Esophagus muscularis mucosa (tissue), 4 donors: ENCODE results near the gene KLHL13. TPM values are rescaled to one million over a fixed set of nuclear protein-coding genes. Genes with fewer than 3 reads are reported as not detected.

Experiments used
- DNase-seq: peaks from one replicate; pipeline ENCODE4 v3.0.0-alpha.2; 2017; ENCODE audit errors: extremely low spot score
- H3K27ac ChIP-seq, 4 donors: fragments of 200-600 bp; sonication (generic); replicated peaks in 1 of 4; 1 replicate in 3 of 4; 2 replicates in 1 of 4; pipeline ENCODE4 v1.5.1; 2016 to 2019; ENCODE audit warnings: mild to moderate bottlenecking in 1 of 4
- H3K27me3 ChIP-seq, 4 donors: fragments of 200-600 bp; sonication (generic); one replicate each; pipeline versions ENCODE4 v1.5.1 to v1.6.0; 2016 to 2019
- H3K36me3 ChIP-seq, 4 donors: fragments of 200-600 bp; sonication (generic); one replicate each; pipeline ENCODE4 v1.5.1; 2016 to 2019
- H3K4me1 ChIP-seq, 4 donors: fragments of 200-600 bp; sonication (generic); one replicate each; pipeline ENCODE4 v1.5.1; 2016 to 2019
- H3K4me3 ChIP-seq, 4 donors: fragments of 200-600 bp; sonication (generic); 1 replicate in 2 of 4; 2 replicates in 2 of 4; pipeline ENCODE4 v1.5.1; 2016 to 2019; ENCODE audit warnings: mild to moderate bottlenecking in 4 of 4, moderate library complexity in 1 of 4
- H3K9me3 ChIP-seq, 4 donors: fragments of 200-600 bp; sonication (generic); 1 replicate in 3 of 4; 2 replicates in 1 of 4; pipeline ENCODE4 v1.5.1; 2016 to 2019
- EP300 ChIP-seq: sonication (generic); formaldehyde crosslinking; IDR thresholded peaks from one replicate; pipeline ENCODE4 v1.6.1; 2017; ENCODE audit warnings: antibody characterized with exemption
- POLR2A ChIP-seq: fragments of 450-650 bp; IDR thresholded peaks from one replicate; pipeline ENCODE4 v1.6.1; 2017; ENCODE audit warnings: antibody characterized with exemption, moderate library complexity, mild to moderate bottlenecking, low read depth
- POLR2AphosphoS5 ChIP-seq, 2 donors: sonication (generic); formaldehyde crosslinking; IDR thresholded peaks; one replicate each; pipeline ENCODE4 v1.6.1; 2017; ENCODE audit warnings: antibody characterized with exemption in 2 of 2
- WGBS: methylation state at CpG from one replicate; pipeline ENCODE4 v1.1.5; 2018; 5-methylcytosine and 5-hydroxymethylcytosine counted together
- intact Hi-C: fragments of 100-400 bp; cut with DNase I; formaldehyde crosslinking; loops from one replicate; pipeline ENCODE4 v1.15.1; 2023
- total RNA-seq, 4 donors: library from RNA; depleted of rRNA; stranded (reverse); fragments of >200 nt; gene quantifications; one replicate each; pipeline versions ENCODE4 v1.1.0 to v1.2.1, GENCODE V29; 2016
- TF ChIP-seq, protein P1 (sequence below), 3 experiments: fragments of 200-600 bp in 2 of 3; fragments of 450-650 bp in 1 of 3; sonication (generic) in 2 of 3; IDR thresholded peaks; one replicate each; pipeline ENCODE4 v1.5.1; 2017 to 2019; ENCODE audit warnings: antibody characterized with exemption in 3 of 3, mild to moderate bottlenecking in 2 of 3, moderate library complexity in 1 of 3

The KLHL13 gene
- total RNA-seq, 4 donors from 2014 or later = 12.3 to 18.0 (median 15.7) TPM

DNA sequence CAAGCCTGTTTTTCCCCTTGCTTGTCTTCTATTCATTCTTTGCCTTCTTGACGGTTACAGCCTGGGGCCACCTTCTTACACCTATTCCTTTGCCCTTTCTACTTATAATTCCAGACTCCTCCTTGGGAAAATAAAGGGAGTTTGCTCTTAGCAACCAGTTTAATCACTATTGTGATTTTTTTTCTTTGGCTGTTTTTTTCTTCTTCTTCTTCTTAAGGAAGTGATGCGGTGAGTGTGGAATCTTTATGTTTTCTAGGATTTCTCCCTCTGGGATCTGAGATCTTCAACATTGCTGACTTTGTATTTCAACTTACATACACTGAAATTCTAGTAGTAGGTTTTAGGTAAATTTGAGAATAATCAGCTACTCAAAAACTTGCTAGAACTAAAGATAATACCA lies 1.1 kb upstream of the KLHL13 start:
- WGBS = 79% methylated on average over 2 of the region's 2 CpGs
- Histone ChIP-seq H3K27me3 (peaks cover 0 to 5% (median 0%) of the 10 kb centered on the region in 4 donors), H3K27ac (peak overlapping the region in 2 of 4 donors; percentile 80), H3K4me3 (peak overlapping the region in 2 of 4 donors; percentile 66 to 69), H3K36me3 (no peaks in the 10 kb centered on the region), H3K9me3 (no peaks in the 10 kb centered on the region), H3K4me1 (peaks cover 0 to 18% (median 11%) of the 10 kb centered on the region in 4 donors)
- intact Hi-C loops = no loop called here
- TF ChIP-seq POLR2AphosphoS5 (IDR thresholded peaks at IDR 0.05) (no peak), EP300 (no peak), POLR2A (no peak)
- TF ChIP-seq, protein P1, sequence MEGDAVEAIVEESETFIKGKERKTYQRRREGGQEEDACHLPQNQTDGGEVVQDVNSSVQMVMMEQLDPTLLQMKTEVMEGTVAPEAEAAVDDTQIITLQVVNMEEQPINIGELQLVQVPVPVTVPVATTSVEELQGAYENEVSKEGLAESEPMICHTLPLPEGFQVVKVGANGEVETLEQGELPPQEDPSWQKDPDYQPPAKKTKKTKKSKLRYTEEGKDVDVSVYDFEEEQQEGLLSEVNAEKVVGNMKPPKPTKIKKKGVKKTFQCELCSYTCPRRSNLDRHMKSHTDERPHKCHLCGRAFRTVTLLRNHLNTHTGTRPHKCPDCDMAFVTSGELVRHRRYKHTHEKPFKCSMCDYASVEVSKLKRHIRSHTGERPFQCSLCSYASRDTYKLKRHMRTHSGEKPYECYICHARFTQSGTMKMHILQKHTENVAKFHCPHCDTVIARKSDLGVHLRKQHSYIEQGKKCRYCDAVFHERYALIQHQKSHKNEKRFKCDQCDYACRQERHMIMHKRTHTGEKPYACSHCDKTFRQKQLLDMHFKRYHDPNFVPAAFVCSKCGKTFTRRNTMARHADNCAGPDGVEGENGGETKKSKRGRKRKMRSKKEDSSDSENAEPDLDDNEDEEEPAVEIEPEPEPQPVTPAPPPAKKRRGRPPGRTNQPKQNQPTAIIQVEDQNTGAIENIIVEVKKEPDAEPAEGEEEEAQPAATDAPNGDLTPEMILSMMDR (IDR thresholded peaks at IDR 0.05) = no peak
- no peak for DNase-seq

DNA sequence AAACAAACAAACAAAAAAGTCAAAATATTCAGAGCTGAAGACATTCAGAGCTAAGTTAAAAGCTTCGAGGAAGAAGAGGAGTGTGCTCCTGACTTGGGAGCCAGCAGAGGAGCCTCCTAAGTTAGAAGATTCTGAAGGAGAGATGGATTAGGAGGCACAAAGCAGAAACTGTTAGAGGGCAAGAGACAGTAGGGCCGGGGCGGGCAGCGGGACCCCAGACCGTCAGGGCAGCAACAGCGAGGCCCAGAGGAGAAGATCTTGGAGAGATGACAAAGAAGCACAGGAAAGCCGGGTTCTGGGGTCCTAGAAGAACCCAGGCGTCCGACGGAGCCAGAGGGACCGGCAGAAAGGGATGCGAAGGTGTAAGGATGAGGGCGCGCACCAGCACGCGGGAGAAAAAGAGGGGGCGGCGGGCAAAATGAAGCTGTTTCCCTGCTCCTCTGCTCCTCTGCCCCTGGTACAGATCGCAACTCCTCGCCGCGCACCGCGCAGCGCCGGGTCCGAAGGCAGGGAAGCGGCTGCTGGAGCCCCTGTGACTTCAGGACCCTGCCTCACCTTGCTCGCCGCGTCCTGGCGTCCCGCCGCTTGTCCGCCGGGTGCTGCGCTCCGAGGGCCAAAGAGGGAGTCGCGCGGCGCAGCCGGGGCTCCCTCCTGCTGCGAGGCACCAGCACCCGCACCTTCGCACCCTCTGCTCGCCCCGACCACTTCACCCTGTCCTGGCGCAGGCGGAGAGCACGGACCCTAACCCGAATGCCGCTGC lies 477 bp downstream of the KLHL13 start:
- Histone ChIP-seq H3K27me3 (peaks cover 0 to 5% (median 0%) of the 10 kb centered on the region in 4 donors), H3K4me1 (peaks cover 0 to 18% (median 11%) of the 10 kb centered on the region in 4 donors), H3K36me3 (no peaks in the 10 kb centered on the region), H3K4me3 (peak overlapping the region; percentile 66 to 71 (median 69)), H3K27ac (peak overlapping the region; percentile 80 to 87 (median 82)), H3K9me3 (no peaks in the 10 kb centered on the region)
- intact Hi-C loops = no loop called here
- TF ChIP-seq POLR2A (no peak), EP300 (no peak), POLR2AphosphoS5 (IDR thresholded peaks at IDR 0.05) (peak in 1 of 2 donors; percentile 4)
- TF ChIP-seq, protein P1 (IDR thresholded peaks at IDR 0.05) = no peak
- 21% methylated on average over 45 of the region's 53 CpGs for WGBS
- DNase-seq = no peak

DNA sequence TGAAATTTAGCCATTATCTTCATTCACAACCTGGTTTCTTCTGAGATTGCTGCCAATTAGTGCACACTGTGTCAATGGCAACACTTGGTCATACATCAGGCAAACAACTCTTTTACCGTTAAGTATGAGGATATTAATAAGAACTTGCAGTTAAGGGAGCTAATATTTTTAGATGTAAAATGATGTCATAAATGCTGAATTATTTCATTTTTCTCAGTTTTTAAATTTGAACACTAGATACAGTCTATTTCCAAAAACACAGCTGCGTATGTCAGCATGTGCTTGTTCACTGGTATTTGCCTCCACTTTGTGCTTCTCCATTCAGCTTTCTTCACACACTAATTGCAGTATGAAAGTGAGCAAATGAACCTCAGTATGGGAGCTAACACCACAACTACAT lies 1.6 kb downstream of the KLHL13 start:
- peaks cover 0 to 5% (median 0%) of the 10 kb centered on the region in 4 donors for H3K27me3 ChIP-seq
- 53% methylated on average over 2 of the region's 2 CpGs for WGBS
- H3K27ac ChIP-seq = peak overlapping the region; percentile 80 to 87 (median 82)
- no peaks in the 10 kb centered on the region for H3K9me3 ChIP-seq
- intact Hi-C loops = no loop called here
- H3K4me1 ChIP-seq = peaks cover 0 to 18% (median 11%) of the 10 kb centered on the region in 4 donors
- TF ChIP-seq POLR2A (no peak), EP300 (no peak), POLR2AphosphoS5 (IDR thresholded peaks at IDR 0.05) (no peak)
- TF ChIP-seq, protein P1 (IDR thresholded peaks at IDR 0.05) = no peak
- peak overlapping the region; percentile 66 to 71 (median 69) for H3K4me3 ChIP-seq
- no peaks in the 10 kb centered on the region for H3K36me3 ChIP-seq
- no peak for DNase-seq

DNA sequence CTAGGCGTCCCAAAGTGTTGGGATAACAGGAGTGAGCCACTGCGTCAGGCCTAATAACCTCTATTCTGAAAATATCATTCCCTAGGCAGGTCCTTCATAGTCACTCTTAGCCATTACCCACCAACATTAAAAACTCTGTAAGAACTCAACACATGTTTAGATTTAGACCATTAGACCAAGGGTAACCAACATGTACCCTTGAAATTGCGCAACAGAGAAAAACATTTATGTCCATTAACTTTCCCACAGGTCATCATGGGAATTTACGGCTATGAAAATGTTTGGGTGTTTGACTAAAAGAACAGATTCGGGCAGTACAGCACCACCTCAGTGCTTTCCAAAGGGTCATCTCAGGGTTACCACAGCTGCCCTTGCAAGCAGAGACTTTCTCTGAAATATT lies 7.5 kb downstream of the KLHL13 start:
- Histone ChIP-seq H3K4me3 (no peak overlapping the region), H3K27me3 (no peaks in the 10 kb centered on the region), H3K9me3 (no peaks in the 10 kb centered on the region), H3K36me3 (no peaks in the 10 kb centered on the region), H3K4me1 (no peaks in the 10 kb centered on the region), H3K27ac (no peak overlapping the region)
- intact Hi-C loops = no loop called here
- TF ChIP-seq, protein P1 (IDR thresholded peaks at IDR 0.05) = no peak
- TF ChIP-seq POLR2AphosphoS5 (IDR thresholded peaks at IDR 0.05) (no peak), POLR2A (no peak), EP300 (no peak)
- DNase-seq = no peak
- WGBS = 83% methylated on average over 5 of the region's 5 CpGs
